HPDE6-E6E7 (cell line): ENCODE data around the gene SNAPIN.
"Not testable (repeated sequence)": the region's sequence is repeated elsewhere in the genome, so short reads cannot be mapped to it uniquely, and the experiment has no call there.

Experiments used
- DNase-seq: peaks from one replicate; pipeline ENCODE4 v3.0.0; 2011; ENCODE audit warnings: missing footprints; ENCODE audit errors: extremely low spot score

Gene SNAPIN

GRCh38 chr1:153626904-153627714, 31.4 kb upstream of the SNAPIN start, which contains the start of gene S100A13:
S100A13 (minus strand) TSS chr1:153627505; CDS start chr1:153626472, 1,033 bp downstream.
- peak; percentile 79 for DNase-seq

GRCh38 chr1:153627715-153628626, 30.5 kb upstream of the SNAPIN start, which contains the start of gene S100A1:
S100A1 (plus strand) TSS chr1:153628434; CDS start chr1:153630522, 2,088 bp downstream.
- no peak for DNase-seq

- DNase-seq = no peak
Observed at GRCh38 chr1:153628638-153629342, 29.7 kb upstream of the SNAPIN start.

- DNase-seq = no peak
Observed at GRCh38 chr1:153629343-153629665, 29.2 kb upstream of the SNAPIN start.

GRCh38 chr1:153629971-153630370, 28.5 kb upstream of the SNAPIN start:
- no peak for DNase-seq

- no peak for DNase-seq
Observed at GRCh38 chr1:153630384-153630783, 28.1 kb upstream of the SNAPIN start.

GRCh38 chr1:153631047-153632022, 27.2 kb upstream of the SNAPIN start:
- DNase-seq = no peak

GRCh38 chr1:153633161-153633753, 25.2 kb upstream of the SNAPIN start:
- no peak for DNase-seq

- peak; percentile 95 for DNase-seq
Observed at GRCh38 chr1:153633754-153634665, 24.5 kb upstream of the SNAPIN start, which contains the start of gene CHTOP. CHTOP (plus strand) TSS chr1:153634066; CDS start chr1:153636589, 2,523 bp downstream.

GRCh38 chr1:153635872-153636271, 22.6 kb upstream of the SNAPIN start:
- no peak for DNase-seq

GRCh38 chr1:153636312-153636711, 22.2 kb upstream of the SNAPIN start:
- DNase-seq = no peak

GRCh38 chr1:153638261-153638660, 20.2 kb upstream of the SNAPIN start:
- no peak for DNase-seq

GRCh38 chr1:153639280-153639679, 19.2 kb upstream of the SNAPIN start:
- no peak for DNase-seq

- not testable (repeated sequence) for DNase-seq
Observed at GRCh38 chr1:153640213-153640612, 18.3 kb upstream of the SNAPIN start.

GRCh38 chr1:153640861-153641260, 17.6 kb upstream of the SNAPIN start:
- no peak for DNase-seq

- DNase-seq = no peak
Observed at GRCh38 chr1:153642161-153642560, 16.3 kb upstream of the SNAPIN start.

- no peak for DNase-seq
Observed at GRCh38 chr1:153643100-153643499, 15.4 kb upstream of the SNAPIN start.

- no peak for DNase-seq
Observed at GRCh38 chr1:153643816-153644215, 14.7 kb upstream of the SNAPIN start.

- no peak for DNase-seq
Observed at GRCh38 chr1:153646672-153647345, 11.7 kb upstream of the SNAPIN start.
